BLaER1 treated with 17β-estradiol and CSF1 and Interleukin-3, amounts not matched to agents 10 nM and 100 nM (cell line): ENCODE data around the gene ADAMTS14.

Experiments
- H3K27ac ChIP-seq, 11 experiments: shearing (Covaris generic); formaldehyde crosslinking; 2 replicates each; pipeline ENCODE4 v1.8.1; 2022
- H3K27me3 ChIP-seq, 11 experiments: shearing (Covaris generic); formaldehyde crosslinking; 2 replicates each; pipeline ENCODE4 v1.8.1; 2022
- H3K36me3 ChIP-seq, 11 experiments: shearing (Covaris generic); formaldehyde crosslinking; 2 replicates each; pipeline ENCODE4 v1.8.1; 2022
- H3K4me1 ChIP-seq, 10 experiments: shearing (Covaris generic); formaldehyde crosslinking; 2 replicates each; pipeline ENCODE4 v1.8.1; 2022
- H3K4me2 ChIP-seq, 11 experiments: shearing (Covaris generic); formaldehyde crosslinking; 2 replicates each; pipeline ENCODE4 v1.8.1; 2022
- H3K4me3 ChIP-seq, 10 experiments: shearing (Covaris generic); formaldehyde crosslinking; 2 replicates each; pipeline ENCODE4 v1.8.1; 2022
- H3K9ac ChIP-seq, 11 experiments: shearing (Covaris generic); formaldehyde crosslinking; 2 replicates each; pipeline ENCODE4 v1.8.1; 2022
- H3K9me3 ChIP-seq, 11 experiments: shearing (Covaris generic); formaldehyde crosslinking; replicated peaks in 1 of 11; 2 replicates each; pipeline ENCODE4 v1.8.1; 2022
- H4K20me1 ChIP-seq, 11 experiments: shearing (Covaris generic); formaldehyde crosslinking; 2 replicates each; pipeline ENCODE4 v1.8.1; 2022
- Cebpa-rat ChIP-seq, 11 experiments: shearing (Covaris generic); IDR thresholded peaks; 2 replicates each; pipeline ENCODE4 v1.8.1; 2022

The ADAMTS14 gene

DNA sequence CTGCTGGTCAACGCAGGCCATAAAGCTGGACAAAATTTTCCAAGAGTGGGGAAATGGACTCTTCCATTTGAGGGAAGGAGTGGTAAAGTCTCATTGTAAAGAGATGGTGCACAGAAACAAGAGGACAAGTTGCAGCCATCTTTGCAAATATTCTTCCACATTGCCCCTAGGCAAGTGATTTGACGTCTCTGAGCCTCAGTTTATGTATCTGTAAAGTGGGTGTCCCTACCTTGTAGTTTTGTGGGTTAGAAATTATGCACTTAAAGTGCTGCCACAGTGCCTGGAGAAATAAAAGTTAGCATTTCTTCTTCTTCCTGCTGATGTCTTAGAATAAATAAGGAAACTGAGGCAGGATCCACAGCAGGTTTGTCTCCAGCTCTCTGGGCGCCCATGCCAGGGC is 12.1 kb downstream of the ADAMTS14 start:
- Histone ChIP-seq H3K4me2 (peak overlapping the region in 1 of 11 experiments; percentile 36; a peak in 1 of 22 replicates), H3K9ac (no peak overlapping the region), H3K27ac (no peak overlapping the region), H4K20me1 (no peaks in the 10 kb centered on the region; a peak in 1 of 22 replicates), H3K4me1 (peaks cover 12 to 32% (median 22%) of the 10 kb centered on the region in 10 experiments; a peak in 19 of 20 replicates), H3K27me3 (no peaks in the 10 kb centered on the region), H3K9me3 (no peaks in the 10 kb centered on the region), H3K4me3 (no peak overlapping the region), H3K36me3 (no peaks in the 10 kb centered on the region)
- no peak for TF ChIP-seq Cebpa-rat (IDR thresholded peaks at IDR 0.05)

GRCh38 chr10:70684839-70685454 is 12.6 kb downstream of the ADAMTS14 start:
- peaks cover 9 to 27% (median 18%) of the 10 kb centered on the region in 10 experiments; a peak in 16 of 20 replicates for H3K4me1 ChIP-seq
- no peaks in the 10 kb centered on the region for H3K27me3 ChIP-seq
- H3K4me3 ChIP-seq: no peak overlapping the region
- no peaks in the 10 kb centered on the region for H3K36me3 ChIP-seq
- H4K20me1 ChIP-seq: no peaks in the 10 kb centered on the region; a peak in 1 of 22 replicates
- no peaks in the 10 kb centered on the region for H3K9me3 ChIP-seq
- TF ChIP-seq Cebpa-rat (IDR thresholded peaks at IDR 0.05): no peak
- H3K27ac ChIP-seq: no peak overlapping the region
- H3K9ac ChIP-seq: no peak overlapping the region
- no peak overlapping the region for H3K4me2 ChIP-seq

DNA sequence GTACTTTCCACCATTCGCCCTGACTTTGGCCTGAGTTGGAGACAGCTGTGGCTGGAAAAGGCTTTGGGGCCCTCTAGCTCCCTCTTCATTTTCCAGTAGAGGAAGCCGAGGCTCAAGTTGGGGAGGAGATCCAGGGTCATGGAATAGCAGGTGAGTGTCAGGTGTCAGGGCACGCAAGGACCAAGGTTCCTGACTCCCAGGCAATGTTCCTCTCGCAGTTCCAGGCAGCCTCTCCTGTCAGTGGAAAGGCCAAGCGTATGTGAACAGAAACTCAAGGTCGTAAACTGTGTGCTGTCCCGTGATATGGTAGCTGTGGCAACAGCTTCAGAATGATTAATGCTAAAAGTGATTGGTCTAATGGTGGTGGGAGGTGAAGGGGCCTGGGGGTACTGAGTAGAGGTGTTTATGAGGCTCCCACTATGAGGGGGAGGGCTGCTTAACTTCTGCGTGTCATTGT is 13.2 kb downstream of the ADAMTS14 start:
- no peak overlapping the region for H3K27ac ChIP-seq
- no peaks in the 10 kb centered on the region for H3K9me3 ChIP-seq
- TF ChIP-seq Cebpa-rat (IDR thresholded peaks at IDR 0.05): no peak
- peaks cover 9 to 25% (median 17%) of the 10 kb centered on the region in 10 experiments; a peak in 16 of 20 replicates for H3K4me1 ChIP-seq
- H3K4me2 ChIP-seq: no peak overlapping the region
- no peak overlapping the region for H3K9ac ChIP-seq
- H3K4me3 ChIP-seq: no peak overlapping the region
- no peaks in the 10 kb centered on the region; a peak in 1 of 22 replicates for H4K20me1 ChIP-seq
- H3K36me3 ChIP-seq: no peaks in the 10 kb centered on the region
- H3K27me3 ChIP-seq: no peaks in the 10 kb centered on the region

- Histone ChIP-seq H3K36me3 (no peaks in the 10 kb centered on the region), H3K4me1 (peaks cover under 1 to 15% (median 4%) of the 10 kb centered on the region in 10 experiments; a peak in 13 of 20 replicates), H4K20me1 (no peaks in the 10 kb centered on the region), H3K9ac (no peak overlapping the region), H3K9me3 (no peaks in the 10 kb centered on the region), H3K4me2 (no peak overlapping the region), H3K27me3 (no peaks in the 10 kb centered on the region), H3K4me3 (no peak overlapping the region), H3K27ac (no peak overlapping the region)
- no peak for TF ChIP-seq Cebpa-rat (IDR thresholded peaks at IDR 0.05)
These were observed 16.5 kb downstream of the ADAMTS14 start for GRCh38 chr10:70688828-70689227.

GRCh38 chr10:70689661-70690060 is 17.4 kb downstream of the ADAMTS14 start:
- H4K20me1 ChIP-seq: no peaks in the 10 kb centered on the region
- H3K9ac ChIP-seq: no peak overlapping the region
- no peak overlapping the region for H3K27ac ChIP-seq
- H3K4me1 ChIP-seq: peaks cover 0 to 14% (median 0%) of the 10 kb centered on the region in 10 experiments; a peak in 4 of 20 replicates
- H3K36me3 ChIP-seq: no peaks in the 10 kb centered on the region
- H3K27me3 ChIP-seq: no peaks in the 10 kb centered on the region
- H3K4me3 ChIP-seq: no peak overlapping the region
- no peaks in the 10 kb centered on the region for H3K9me3 ChIP-seq
- TF ChIP-seq Cebpa-rat (IDR thresholded peaks at IDR 0.05): no peak
- H3K4me2 ChIP-seq: no peak overlapping the region

DNA sequence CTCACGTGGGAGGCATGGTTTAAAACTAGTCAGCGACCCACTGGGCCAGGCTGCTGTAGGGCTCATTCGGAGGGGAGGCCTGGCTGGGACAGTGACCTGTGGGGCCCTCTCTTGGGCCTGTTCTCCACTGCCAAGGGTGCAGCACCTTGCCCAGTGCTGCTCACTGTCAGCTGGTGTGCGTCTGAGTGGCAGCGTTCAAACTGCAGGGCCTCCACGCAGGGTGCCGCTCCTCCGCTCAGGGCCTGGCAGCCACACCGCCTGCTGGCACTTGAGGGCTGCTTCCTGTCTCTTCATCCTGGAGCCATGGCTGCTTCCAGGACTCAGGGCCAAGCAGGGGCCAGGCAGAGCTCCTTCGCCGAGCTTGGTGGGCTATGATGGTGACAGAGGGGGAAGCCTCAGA is 18.3 kb downstream of the ADAMTS14 start:
- Histone ChIP-seq H3K9ac (no peak overlapping the region), H3K4me2 (no peak overlapping the region), H4K20me1 (no peaks in the 10 kb centered on the region), H3K27ac (no peak overlapping the region), H3K4me1 (peaks cover 0 to 14% (median 0%) of the 10 kb centered on the region in 10 experiments; a peak in 4 of 20 replicates), H3K36me3 (no peaks in the 10 kb centered on the region), H3K27me3 (no peaks in the 10 kb centered on the region), H3K4me3 (no peak overlapping the region), H3K9me3 (no peaks in the 10 kb centered on the region)
- TF ChIP-seq Cebpa-rat (IDR thresholded peaks at IDR 0.05): no peak

DNA sequence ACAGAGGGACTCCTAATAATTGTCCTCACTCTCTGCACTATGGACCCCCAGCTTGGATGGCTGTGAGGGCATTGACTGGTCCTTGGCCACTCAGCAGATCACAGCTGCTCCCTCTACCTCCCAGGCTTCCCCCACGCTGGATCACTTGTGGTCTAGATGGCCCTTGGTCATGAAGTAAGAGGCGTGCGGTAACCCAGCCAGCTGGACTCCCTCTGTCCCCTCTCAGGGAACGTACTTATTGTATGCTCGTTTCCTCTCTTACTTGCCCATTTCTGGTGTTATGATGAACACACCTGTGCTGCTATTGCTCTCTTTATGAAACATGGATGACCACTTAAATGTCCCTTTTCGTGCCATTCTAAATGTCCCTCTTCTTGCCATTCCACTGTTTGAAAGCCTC is 19.3 kb downstream of the ADAMTS14 start:
- no peak for TF ChIP-seq Cebpa-rat (IDR thresholded peaks at IDR 0.05)
- Histone ChIP-seq H3K4me3 (no peak overlapping the region), H3K4me2 (no peak overlapping the region), H3K36me3 (no peaks in the 10 kb centered on the region), H4K20me1 (no peaks in the 10 kb centered on the region), H3K9ac (no peak overlapping the region), H3K4me1 (peaks cover 0 to 14% (median 0%) of the 10 kb centered on the region in 10 experiments; a peak in 4 of 20 replicates), H3K27ac (no peak overlapping the region), H3K27me3 (no peaks in the 10 kb centered on the region), H3K9me3 (no peaks in the 10 kb centered on the region)

DNA sequence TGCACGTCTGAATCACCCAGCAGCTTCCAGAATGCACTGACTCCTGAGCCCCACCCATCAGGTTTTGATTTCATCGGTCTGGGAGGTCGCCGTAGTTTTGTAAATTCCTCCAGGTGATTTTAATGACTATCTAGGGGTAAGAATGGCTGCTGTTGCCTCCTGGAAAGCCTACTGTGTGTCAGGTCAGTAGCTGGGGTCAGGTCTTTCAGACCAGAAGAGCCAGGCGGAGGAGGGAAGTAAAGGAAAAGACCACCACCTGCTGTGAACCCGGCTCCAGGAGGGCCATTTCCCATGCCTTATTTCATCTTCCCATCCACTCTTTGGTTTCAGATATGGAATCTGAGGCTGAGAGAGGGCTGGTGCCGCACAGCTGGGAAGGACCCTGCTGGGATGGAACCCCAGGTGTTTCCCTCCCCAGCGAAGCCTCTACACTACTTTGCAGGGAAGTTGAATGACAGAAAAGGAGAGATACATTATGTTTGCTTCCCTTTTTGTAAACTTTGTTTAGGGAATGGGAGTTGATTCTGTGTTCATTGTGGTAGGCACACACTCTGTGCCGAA is 19.8 kb downstream of the ADAMTS14 start:
- Histone ChIP-seq H3K4me2 (peak overlapping the region in 3 of 11 experiments; percentile 1 to 15 (median 14); a peak in 2 of 22 replicates), H3K27me3 (no peaks in the 10 kb centered on the region), H3K9ac (no peak overlapping the region), H4K20me1 (no peaks in the 10 kb centered on the region), H3K4me1 (peaks cover 0 to 14% (median 0%) of the 10 kb centered on the region in 10 experiments; a peak in 4 of 20 replicates), H3K36me3 (no peaks in the 10 kb centered on the region), H3K27ac (no peak overlapping the region), H3K4me3 (no peak overlapping the region), H3K9me3 (no peaks in the 10 kb centered on the region)
- TF ChIP-seq Cebpa-rat (IDR thresholded peaks at IDR 0.05): no peak

DNA sequence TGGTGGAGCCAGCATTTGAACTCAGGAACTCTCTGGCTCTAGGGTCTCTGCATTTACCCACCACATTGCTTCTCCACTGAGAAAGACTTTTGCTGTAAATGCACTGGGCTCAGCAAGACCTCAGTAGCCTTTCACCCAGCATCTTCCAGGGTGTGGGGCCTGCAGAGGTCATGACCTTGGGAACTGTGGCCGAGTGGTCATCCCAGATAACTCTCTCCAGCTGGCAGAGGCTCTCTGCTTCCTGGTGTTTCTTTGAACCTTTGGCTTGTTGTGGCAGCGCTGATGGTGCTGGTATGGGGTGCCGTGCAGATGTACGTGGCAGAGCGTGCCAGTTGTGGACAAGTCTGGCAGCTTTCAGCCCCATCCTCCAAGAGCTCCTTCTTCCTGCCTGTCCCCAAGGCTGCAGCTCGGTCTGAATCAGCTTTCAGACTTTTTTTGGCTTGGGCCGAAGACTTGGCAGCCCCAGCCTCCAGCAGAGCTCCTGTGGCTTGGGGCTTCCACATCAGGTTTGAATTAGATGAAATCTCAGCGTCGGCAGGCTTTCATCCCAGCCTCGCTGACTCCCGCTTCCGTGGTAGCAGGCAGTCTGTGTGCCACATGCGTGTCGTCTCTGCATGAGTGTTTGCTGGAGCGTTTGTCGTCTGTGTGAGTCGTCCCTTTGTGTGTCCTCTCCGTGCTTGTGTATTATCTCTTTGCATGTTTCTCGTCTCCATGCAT is 21.5 kb downstream of the ADAMTS14 start:
- Histone ChIP-seq H3K36me3 (no peaks in the 10 kb centered on the region), H4K20me1 (no peaks in the 10 kb centered on the region), H3K4me2 (0 out of 22 replicates have a peak overlapping the region, but pooled peaks of 1 of the 11 experiments have one; percentile 14), H3K9ac (no peak overlapping the region), H3K27me3 (no peaks in the 10 kb centered on the region), H3K9me3 (no peaks in the 10 kb centered on the region), H3K4me3 (no peak overlapping the region), H3K4me1 (peaks cover 0 to 14% (median 0%) of the 10 kb centered on the region in 10 experiments; a peak in 4 of 20 replicates), H3K27ac (no peak overlapping the region)
- TF ChIP-seq Cebpa-rat (IDR thresholded peaks at IDR 0.05): no peak
